Activated CD4-positive, alpha-beta T cell treated with anti-CD3 and anti-CD28 coated beads, Interleukin-2, amount 50 U/mL, for 1 hour (primary cell): Measurements from ENCODE around the gene SMIM9.

ENCODE experiments used
- DNase-seq: peaks from one replicate; pipeline ENCODE4 v3.0.0-alpha.2; 2020

The SMIM9 gene

DNA sequence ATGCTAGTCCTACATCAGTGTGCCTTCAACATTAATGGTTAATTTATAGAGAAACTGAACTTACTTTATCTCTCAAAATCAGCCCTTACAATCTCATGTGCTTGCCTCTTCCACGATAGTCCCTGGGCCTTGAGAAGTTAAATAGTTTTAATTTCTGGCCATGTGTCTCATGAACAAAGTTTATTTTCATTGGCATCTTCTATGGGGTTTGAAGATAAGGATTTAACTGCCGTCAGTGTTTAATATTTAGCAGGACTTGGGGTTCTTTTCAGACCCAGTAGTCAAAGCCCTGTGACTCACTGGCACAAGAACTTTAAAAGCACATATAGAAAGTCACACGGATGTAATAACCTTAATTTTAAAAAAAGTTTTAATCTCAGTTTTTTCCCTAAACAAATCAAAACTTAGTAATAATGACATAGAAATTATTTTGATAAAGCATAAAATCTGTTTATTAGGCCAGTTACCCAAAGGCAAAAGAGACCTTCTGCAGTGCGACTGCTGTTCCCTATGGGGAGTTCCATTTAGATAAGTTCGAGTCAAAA, 19.1 kb downstream of the SMIM9 start:
- no peak for DNase-seq

GRCh38 chrX:154813801-154814200, 20.7 kb downstream of the SMIM9 start:
- no peak for DNase-seq

- no peak for DNase-seq
Measured at GRCh38 chrX:154812341-154813101, 21.9 kb downstream of the SMIM9 start.

GRCh38 chrX:154809939-154810665, 24.4 kb downstream of the SMIM9 start:
- DNase-seq, result no peak

DNA sequence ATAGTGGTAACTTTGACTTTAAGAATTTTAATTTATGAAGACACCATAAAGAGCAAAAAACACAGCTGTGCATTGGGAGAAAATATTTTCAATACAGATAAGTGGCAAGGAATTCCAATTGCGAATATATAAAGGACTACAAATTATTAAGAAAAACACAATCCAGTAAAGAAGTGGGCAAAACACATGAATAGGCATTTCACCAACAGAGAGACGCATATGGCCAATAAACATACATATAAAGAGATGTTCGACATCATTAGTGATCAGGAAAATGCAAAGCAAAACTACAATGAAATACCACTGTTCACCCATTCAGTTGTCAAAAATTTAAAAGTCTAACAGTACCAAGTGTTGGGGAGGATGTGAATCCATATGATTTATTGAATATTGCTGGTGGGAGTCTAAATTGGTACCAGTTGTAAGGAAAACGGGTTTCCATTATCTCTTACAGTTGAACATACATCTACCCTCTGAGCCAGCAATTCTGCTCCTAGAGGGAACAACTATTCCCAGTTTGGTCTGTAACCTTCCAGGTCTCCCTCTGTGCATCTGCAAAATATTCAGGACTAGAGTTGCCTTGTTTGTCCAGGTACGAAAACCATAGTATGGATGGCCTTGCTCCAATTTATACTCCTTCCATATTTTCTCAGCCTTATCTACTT, 27.5 kb downstream of the SMIM9 start:
- DNase-seq, result no peak

DNA sequence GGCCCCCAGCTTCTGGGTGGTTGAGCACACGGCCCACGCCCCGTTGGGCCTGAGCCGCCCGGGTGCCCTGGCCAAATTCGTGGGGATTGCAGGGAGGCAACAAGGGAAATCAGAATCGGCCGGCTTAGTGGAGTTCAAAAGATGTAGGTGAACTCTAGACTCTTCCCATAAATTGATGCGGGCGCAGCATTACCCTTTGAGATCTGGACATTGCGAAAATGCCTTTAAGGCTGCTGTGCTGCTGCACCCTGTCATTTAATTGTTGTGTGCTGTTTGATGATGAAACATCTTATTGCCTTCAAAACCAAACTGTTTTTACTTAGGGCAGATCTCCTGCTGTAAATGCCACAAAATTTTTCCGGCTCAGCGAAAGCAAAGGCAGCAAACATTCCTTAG, 28.8 kb downstream of the SMIM9 start:
- DNase-seq, result no peak

DNA sequence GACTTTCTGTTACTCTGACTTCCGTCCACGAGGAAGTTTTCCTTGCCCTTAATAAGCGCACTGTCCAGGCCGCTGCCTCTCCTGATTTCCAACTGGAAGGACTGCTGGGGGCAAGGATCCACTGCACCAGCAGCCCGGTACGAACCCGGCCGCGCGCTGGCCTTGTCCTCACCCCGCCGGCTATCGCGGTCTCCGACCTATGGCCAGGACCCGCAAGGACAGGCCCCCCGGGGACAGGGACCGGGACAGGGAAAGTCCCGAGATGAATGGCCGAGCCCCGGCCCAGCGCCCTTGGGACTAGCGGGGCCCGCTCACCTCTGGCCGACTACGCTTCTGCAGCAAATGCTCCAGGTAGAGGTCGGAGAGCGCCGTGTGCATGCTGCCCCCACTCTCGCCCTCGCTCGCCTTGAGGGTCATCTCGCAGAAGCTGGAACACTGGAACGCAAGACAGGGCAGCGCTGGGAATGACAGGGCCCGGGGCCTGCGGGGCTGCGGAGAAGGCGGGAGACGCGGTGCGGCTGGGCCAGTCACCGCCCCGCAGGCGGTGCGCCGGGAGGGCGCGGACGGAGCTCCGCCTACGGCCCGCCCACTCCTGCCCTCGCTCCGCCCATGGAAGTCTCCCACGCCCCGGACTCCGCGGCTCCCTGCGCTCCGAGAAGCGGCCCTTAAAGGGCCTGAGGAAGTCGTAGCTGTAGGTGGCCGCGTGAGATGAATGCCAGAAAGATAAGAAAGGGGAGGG, 29.3 kb downstream of the SMIM9 start, which contains the start of gene MPP1:
Gene MPP1 (minus strand): TSS at position 529 of the 739 bp plus-strand sequence. CDS start 112 bp downstream, at position 417.
- peak; percentile 65 for DNase-seq

DNA sequence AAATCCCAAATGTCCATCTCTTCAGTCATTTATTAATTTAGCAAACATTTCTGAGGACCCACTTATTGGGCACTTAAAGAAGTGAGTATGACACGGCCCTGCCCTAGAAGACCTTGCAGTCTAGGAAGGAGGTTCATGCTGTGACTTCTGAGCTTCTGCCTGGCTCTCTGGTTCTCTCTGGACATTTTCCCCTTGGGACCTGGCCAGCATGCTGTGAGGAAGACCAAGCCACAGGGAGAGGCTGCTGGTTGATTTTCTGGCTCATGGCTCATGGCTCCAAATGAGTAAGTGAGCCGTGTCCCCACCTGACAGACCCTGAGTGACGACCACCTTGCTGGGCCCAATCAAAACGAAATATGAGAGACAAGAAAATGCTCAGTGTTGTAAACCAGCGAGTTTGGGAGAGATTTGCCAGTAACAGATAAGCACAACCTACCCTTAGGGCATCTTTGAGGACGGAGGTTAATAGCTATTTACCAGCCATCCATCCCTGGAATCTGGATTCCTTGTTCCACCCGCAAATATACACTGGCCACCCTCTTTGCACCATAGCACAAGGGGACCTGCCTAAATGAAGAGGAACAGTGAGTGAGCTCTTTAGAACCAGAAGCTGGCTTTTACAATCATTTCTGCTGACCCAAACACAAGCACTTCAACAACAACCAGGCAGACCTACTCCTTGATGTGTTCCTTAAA, 30.1 kb downstream of the SMIM9 start:
- DNase-seq, result no peak

GRCh38 chrX:154802947-154803346, 31.5 kb downstream of the SMIM9 start:
- no peak for DNase-seq

- no peak for DNase-seq
Measured at GRCh38 chrX:154800478-154801210, 33.8 kb downstream of the SMIM9 start.

GRCh38 chrX:154799556-154800348, 34.7 kb downstream of the SMIM9 start:
- DNase-seq, result no peak

DNA sequence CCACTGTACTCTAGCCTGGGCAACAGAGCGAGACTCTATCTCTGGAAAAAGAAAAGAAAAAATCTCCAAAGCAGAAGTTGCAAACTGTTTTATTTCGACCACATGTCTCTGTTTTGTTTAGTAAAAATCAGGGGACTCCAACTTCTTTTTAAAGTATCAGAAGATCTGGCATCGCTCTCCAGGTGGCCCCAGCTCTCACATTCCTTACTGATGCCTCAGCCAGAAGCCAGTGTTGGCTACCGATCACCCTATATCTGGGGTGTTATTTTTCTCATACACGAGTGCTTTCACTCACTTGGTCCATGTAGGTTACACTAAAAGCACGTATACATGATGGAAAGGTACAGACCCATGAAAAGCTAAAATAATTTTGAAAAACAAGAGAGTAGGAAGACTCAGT, 37.5 kb downstream of the SMIM9 start:
- no peak for DNase-seq

- DNase-seq, result no peak
Measured at GRCh38 chrX:154795016-154795415, 39.4 kb downstream of the SMIM9 start.

GRCh38 chrX:154793084-154793795, 41.2 kb downstream of the SMIM9 start:
- no peak for DNase-seq

DNA sequence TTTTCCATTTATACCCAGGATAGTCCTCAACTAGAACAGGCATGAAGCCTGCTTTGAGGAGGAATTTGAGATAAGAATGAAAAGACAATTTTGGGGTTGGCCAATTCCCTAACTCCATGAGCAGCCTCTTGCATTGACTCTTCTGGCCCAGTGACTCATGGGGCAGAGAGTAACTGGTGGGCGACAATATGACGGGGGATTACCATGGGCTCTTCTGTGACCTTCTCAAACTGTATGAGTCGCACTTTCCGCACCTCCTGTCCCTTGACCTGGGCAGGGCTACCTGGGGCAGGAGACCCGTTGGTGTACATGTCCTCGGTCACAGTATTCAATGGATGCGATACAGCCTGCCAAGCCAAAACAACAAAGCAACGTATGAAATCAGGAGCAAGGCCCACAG, 42.5 kb downstream of the SMIM9 start:
- DNase-seq, result no peak

GRCh38 chrX:154791467-154791866, 43.0 kb downstream of the SMIM9 start:
- DNase-seq, result no peak

DNA sequence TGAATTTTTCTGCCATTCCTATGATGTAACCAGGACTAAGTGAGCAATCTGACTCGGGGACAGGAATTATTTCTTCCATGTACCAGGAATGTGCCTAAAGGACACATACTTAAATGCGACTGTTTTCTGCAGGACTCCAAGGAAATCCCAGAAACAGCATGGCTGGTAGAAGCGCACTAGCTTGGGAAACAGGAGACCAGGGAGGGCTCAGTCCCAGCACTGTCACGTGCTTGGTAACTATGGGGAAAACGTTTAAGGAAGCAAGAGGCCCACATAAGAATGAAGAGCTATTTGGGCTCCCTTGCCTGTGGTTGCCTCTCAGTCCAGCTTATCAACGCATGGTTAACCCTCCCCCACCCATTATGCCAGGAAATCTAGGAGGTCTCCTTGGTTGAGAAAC, 48.7 kb downstream of the SMIM9 start:
- no peak for DNase-seq

DNA sequence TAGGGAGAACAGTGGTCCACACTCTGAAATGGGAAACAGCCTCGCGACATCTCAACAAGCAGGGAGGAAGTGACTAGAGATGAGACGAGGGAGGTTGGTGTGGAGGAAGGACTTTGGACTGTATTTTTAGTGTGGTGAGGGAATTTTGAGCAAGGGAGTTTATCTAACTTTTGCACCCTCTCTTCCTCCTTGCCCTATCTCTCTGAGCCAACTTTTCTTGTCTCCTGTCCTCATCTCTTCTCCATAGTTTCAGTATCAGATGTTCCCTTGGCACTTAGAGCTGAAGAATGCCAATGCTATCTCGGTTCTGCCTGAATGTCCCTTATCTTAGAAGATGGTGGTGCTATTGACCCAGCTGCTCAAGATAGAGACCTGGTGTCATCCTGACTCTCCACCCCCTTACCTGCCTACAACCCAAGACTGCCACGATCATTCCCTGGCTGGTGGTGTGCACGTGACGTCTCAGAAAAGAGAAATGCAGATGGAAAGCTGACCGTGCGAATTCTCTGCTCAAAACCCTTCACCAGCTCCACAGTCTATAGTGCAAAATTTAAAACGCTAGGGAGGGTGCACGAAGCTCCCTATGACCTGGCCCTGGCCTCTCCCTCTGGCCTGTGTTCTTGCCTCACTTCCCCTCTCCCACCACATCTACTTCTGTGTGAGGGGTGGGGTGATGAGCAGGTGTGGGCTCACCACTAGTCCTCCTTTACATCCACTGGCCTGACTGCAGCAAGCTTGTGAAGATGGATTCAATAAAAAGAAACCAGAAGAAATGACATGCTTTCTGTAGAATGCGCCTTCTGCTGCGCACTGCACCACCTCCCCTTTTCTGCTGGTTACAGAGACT, 50.1 kb downstream of the SMIM9 start:
- DNase-seq, result no peak

GRCh38 chrX:154780968-154781367, 53.5 kb downstream of the SMIM9 start:
- no peak for DNase-seq
